Stimulated activated memory B cell treated with anti-CD40 and anti-IgM and Interleukin-4, amounts not matched to agents 10 μg/mL and 1 μg/mL and 100 μg/mL, for 72 hours (primary cell): Measurements from ENCODE around the gene CCDC138.

Experiments used
- ATAC-seq: fragments of 150-1000 bp; cut with Tn5 transposase; 2 replicates; pipeline ENCODE4 v1.10.0; 2021
- H3K27ac Mint-ChIP-seq: one replicate; pipeline ENCODE4 v1.8.0; 2022; ENCODE audit warnings: mild to moderate bottlenecking, mixed read lengths
- H3K27me3 Mint-ChIP-seq: one replicate; pipeline ENCODE4 v1.8.0; 2022; ENCODE audit warnings: mixed read lengths
- H3K36me3 Mint-ChIP-seq: one replicate; pipeline ENCODE4 v1.8.0; 2022; ENCODE audit warnings: mixed read lengths
- H3K4me1 Mint-ChIP-seq: one replicate; pipeline ENCODE4 v1.8.0; 2022; ENCODE audit warnings: mixed read lengths
- H3K4me3 Mint-ChIP-seq: one replicate; pipeline ENCODE4 v1.8.0; 2022; ENCODE audit warnings: mild to moderate bottlenecking, moderate library complexity, mixed read lengths
- H3K9me3 Mint-ChIP-seq: one replicate; pipeline ENCODE4 v1.8.0; 2022; ENCODE audit warnings: mixed read lengths

Gene CCDC138

DNA sequence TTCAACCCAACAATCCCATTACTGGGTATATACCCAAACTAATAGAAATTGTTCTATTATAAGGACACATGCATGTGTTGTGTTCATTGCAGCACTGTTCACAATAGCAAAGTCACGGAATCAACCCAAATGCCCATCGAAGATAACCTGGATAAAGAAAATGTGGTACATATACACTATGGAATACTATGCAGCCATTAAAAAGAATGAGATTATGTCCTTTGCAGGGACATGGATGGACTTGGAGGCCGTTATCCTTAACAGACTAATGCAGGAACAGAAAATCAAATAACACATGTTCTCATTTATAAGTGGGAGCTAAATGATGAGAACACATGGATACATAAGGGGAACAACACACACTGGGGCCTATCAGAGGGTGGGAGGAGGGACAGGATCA lies 65.8 kb downstream of the CCDC138 start:
- ATAC-seq, result no peak
- H3K9me3 Mint-ChIP-seq, result peaks cover 2% of the 10 kb centered on the region
- H3K4me1 Mint-ChIP-seq, result no peaks in the 10 kb centered on the region
- H3K36me3 Mint-ChIP-seq, result peaks cover 54% of the 10 kb centered on the region
- H3K4me3 Mint-ChIP-seq, result no peak overlapping the region
- no peaks in the 10 kb centered on the region for H3K27me3 Mint-ChIP-seq
- no peak overlapping the region for H3K27ac Mint-ChIP-seq

DNA sequence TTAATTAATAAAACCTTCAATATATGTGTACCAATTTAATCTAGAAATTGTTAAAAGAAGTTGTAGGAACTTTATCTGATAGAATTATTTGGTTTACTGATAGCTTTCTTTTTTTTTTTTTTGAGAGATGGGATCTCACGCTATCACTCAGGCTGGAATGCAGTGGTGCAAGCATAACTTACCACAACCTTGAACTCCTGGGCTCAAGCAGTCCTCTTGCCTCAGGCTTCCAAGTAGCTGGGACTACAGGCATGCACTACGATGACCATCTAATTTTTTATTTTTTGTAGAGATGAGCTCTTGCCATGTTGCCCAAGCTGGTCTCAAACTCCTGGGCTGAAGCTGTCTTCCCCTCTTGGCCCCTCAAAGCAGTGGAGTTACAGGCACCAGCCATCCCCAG lies 66.8 kb downstream of the CCDC138 start:
- ATAC-seq, result no peak
- no peaks in the 10 kb centered on the region for H3K4me1 Mint-ChIP-seq
- H3K36me3 Mint-ChIP-seq, result peaks cover 54% of the 10 kb centered on the region
- no peak overlapping the region for H3K4me3 Mint-ChIP-seq
- no peak overlapping the region for H3K27ac Mint-ChIP-seq
- peaks cover 2% of the 10 kb centered on the region for H3K9me3 Mint-ChIP-seq
- H3K27me3 Mint-ChIP-seq, result no peaks in the 10 kb centered on the region

DNA sequence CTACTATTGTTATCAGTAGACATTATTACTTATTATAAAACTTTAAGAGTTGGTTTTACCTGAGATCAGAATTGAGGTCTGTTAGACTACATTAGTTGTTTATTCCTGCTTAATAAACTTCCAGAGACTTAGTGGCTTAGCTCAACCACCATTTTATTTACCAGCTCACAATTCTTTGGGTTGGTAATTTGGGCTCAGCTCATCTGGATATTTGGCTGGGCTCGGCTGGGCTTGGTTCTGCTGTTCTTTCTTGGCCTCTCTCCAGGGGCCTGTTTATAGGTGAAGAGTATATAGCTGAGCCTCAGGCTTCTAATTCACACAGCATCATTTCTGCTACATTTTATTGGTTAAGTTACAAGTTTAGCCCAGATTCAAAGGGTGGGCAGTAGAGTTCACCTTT lies 67.9 kb downstream of the CCDC138 start:
- H3K27ac Mint-ChIP-seq, result no peak overlapping the region
- peaks cover 62% of the 10 kb centered on the region for H3K36me3 Mint-ChIP-seq
- peaks cover 2% of the 10 kb centered on the region for H3K9me3 Mint-ChIP-seq
- H3K27me3 Mint-ChIP-seq, result no peaks in the 10 kb centered on the region
- no peaks in the 10 kb centered on the region for H3K4me1 Mint-ChIP-seq
- no peak for ATAC-seq
- H3K4me3 Mint-ChIP-seq, result no peak overlapping the region

DNA sequence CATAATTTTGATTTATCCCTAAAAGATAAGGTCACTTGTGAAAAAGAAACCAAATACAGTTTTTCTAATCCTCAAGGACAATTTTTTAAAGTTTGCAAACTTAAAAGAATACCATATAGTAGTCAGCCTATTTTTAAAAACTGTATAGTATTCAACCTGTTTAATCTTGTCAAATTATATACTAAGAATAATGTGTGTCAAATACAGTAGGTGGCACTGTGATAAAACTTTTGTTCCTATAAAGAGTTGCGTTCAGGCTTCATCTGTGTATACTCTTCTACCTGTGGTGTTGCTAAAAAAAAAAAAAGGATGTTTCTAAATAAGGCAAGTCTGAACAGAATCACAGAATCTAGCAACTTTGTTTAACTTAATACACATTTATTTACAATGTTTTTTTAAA lies 68.6 kb downstream of the CCDC138 start:
- Mint-ChIP-seq H3K4me3 (no peak overlapping the region), H3K27me3 (no peaks in the 10 kb centered on the region), H3K9me3 (peaks cover 2% of the 10 kb centered on the region), H3K36me3 (peaks cover 64% of the 10 kb centered on the region), H3K27ac (no peak overlapping the region), H3K4me1 (no peaks in the 10 kb centered on the region)
- no peak for ATAC-seq

DNA sequence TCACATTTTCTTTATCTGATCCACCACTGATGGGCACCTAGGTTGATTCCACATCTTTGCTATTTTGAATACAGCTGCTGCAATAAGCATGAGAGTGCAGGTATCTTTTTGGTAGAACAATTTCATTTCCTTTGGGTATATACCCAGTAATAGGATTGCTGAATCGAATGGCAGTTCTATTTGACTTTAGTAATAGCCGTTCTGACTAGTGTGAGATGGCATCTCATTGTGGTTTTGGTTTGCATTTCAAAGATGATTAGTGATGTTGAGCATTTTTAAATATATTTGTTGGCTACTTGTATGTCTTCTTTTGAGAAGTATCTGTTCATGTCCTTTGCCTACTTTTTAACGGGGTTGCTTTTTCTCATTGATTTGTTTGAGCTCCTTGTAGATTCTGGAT lies 72.3 kb downstream of the CCDC138 start:
- H3K9me3 Mint-ChIP-seq, result no peaks in the 10 kb centered on the region
- H3K4me1 Mint-ChIP-seq, result no peaks in the 10 kb centered on the region
- no peak for ATAC-seq
- no peak overlapping the region for H3K4me3 Mint-ChIP-seq
- H3K36me3 Mint-ChIP-seq, result peaks cover 55% of the 10 kb centered on the region
- H3K27ac Mint-ChIP-seq, result no peak overlapping the region
- H3K27me3 Mint-ChIP-seq, result no peaks in the 10 kb centered on the region

DNA sequence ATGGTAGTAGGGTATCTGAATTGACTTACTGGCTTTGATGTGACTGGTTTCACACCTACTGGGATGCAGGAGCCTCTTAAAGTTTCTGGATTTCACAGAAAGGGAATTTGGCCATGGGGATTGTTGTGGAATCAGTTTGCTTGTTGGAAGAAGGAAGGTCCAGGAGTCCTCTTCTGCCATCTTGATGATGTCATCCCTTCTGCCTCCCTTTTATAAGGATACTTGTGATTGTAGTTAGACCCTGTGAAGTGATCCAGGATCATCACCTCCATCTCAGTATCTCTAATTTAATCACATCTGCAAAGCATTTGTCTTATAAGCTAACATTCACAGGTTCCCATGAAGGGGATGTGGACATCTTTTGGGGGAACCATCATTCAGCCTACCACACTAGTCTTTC lies 79.5 kb downstream of the CCDC138 start:
- no peak overlapping the region for H3K4me3 Mint-ChIP-seq
- H3K27me3 Mint-ChIP-seq, result no peaks in the 10 kb centered on the region
- H3K27ac Mint-ChIP-seq, result no peak overlapping the region

DNA sequence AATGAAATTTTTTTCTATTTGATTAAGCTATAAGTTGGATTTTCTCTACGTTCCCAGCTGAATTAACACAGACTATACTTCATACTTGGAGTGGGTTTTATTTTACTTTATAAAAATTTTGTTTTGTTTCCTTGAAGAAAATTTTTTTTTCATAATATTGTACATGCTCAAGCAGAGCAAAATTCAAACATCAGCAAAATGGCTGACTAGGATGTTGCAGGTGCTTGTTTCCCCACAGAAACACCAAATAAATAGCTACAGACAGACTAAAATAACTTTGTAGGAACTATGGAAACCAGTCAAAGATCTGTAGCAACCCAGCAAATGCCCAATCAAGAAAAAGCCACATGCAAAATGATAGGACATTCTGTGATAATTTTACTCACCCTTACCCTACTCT lies 82.3 kb downstream of the CCDC138 start:
- peaks cover 58% of the 10 kb centered on the region for H3K36me3 Mint-ChIP-seq
- H3K27ac Mint-ChIP-seq, result no peak overlapping the region
- no peaks in the 10 kb centered on the region for H3K4me1 Mint-ChIP-seq
- no peak overlapping the region for H3K4me3 Mint-ChIP-seq
- peaks cover 19% of the 10 kb centered on the region for H3K9me3 Mint-ChIP-seq
- ATAC-seq, result no peak
- H3K27me3 Mint-ChIP-seq, result no peaks in the 10 kb centered on the region

More for the DNA sequence above, 79.5 kb downstream of the CCDC138 start:
- H3K4me1 Mint-ChIP-seq, result no peaks in the 10 kb centered on the region
- no peak for ATAC-seq
- H3K36me3 Mint-ChIP-seq, result peaks cover 60% of the 10 kb centered on the region
- H3K9me3 Mint-ChIP-seq, result peaks cover 15% of the 10 kb centered on the region

DNA sequence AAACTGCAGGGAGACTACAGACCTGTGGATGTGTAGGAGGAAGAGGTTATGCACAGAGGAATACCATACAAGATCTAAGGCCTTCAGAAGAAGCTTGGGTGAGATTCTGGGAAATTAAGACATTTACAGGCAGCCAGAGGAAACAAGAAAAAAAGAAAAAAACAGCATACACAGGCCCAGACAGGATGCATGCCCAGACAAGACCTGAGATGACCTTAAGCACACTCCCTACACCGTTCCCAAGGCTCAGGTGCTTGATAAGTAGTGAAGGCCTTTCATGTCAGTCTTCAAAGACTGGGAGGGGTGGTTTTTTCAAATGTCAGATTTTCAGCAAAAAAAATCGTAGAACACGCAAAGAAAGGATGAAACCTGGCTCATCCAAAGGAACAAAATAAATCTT lies 83.0 kb downstream of the CCDC138 start:
- Mint-ChIP-seq H3K9me3 (peaks cover 19% of the 10 kb centered on the region), H3K36me3 (peaks cover 63% of the 10 kb centered on the region)

DNA sequence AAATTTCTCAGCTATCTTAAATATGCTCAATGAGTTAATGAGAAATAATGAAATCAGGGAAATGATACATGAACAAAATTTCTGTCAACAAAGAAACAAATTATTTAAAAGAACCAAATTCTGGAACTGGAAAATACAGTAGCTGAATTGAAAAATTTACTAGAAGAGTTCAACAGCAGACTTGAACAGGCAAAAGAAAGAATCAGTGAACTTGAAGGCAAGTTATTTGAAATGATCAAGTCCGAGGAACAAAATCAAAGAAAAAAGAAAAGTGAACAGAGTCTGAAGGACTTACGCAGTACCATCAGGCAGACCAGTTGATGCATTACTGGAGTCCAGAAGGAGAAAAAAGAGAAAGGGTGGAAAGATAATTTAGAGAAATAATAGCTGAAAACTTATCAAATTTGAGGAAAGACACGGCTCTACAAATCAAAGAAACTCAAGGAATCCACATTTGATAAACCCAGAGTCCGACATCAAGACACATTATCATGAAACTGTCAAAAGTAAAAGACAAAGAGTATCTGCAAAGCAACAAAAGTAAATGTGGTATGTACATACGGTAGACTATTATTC lies 83.6 kb downstream of the CCDC138 start:
- no peak overlapping the region for H3K27ac Mint-ChIP-seq
- peaks cover 19% of the 10 kb centered on the region for H3K9me3 Mint-ChIP-seq
- peaks cover 67% of the 10 kb centered on the region for H3K36me3 Mint-ChIP-seq
- no peaks in the 10 kb centered on the region for H3K27me3 Mint-ChIP-seq
- no peak overlapping the region for H3K4me3 Mint-ChIP-seq
- no peaks in the 10 kb centered on the region for H3K4me1 Mint-ChIP-seq
- ATAC-seq, result no peak

More for the DNA sequence above, 83.0 kb downstream of the CCDC138 start:
- Mint-ChIP-seq H3K27ac (no peak overlapping the region), H3K4me1 (no peaks in the 10 kb centered on the region), H3K4me3 (no peak overlapping the region), H3K27me3 (no peaks in the 10 kb centered on the region)
- ATAC-seq, result no peak

DNA sequence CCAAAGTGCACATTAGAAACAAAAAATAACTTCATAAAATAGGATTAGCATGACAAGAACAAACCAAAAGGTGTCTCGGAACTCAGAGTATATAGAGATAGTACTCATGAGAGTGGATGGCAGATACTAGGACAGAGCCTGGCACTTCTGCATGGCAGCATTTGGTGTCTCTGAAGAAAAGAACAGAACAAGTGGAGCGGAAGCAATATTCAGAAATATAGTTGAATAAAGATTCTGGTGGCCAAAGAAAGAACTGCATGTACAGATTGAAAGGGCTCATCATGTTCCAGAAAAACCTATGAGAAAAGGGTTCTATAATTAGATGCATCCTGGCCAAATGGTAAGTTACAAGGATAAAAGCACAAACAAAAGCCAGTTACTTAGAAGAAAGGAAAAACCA lies 90.9 kb downstream of the CCDC138 start:
- H3K4me3 Mint-ChIP-seq, result no peak overlapping the region
- peaks cover 18% of the 10 kb centered on the region for H3K9me3 Mint-ChIP-seq
- ATAC-seq, result no peak
- H3K27ac Mint-ChIP-seq, result no peak overlapping the region
- no peaks in the 10 kb centered on the region for H3K27me3 Mint-ChIP-seq
- peaks cover 22% of the 10 kb centered on the region for H3K36me3 Mint-ChIP-seq
- no peaks in the 10 kb centered on the region for H3K4me1 Mint-ChIP-seq

DNA sequence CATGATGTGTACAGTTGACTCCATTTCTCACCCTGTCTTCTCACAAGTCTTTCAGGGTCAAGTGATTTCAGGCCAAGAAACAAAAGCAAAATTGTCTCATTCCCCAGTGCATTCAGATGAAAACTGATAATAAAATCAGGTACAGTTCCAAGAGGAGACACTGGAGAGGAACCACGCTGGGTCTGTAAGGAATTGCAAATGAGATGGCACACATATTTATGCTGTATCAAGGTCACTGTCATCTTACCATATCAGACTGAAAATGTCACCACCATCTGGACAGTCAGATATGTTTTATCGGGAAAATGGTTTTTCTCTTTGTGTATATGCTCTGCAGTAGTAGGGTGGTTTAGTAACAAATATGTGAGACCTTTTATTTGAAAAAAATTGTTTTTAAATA lies 91.7 kb downstream of the CCDC138 start:
- Mint-ChIP-seq H3K9me3 (peaks cover 21% of the 10 kb centered on the region), H3K36me3 (peaks cover 22% of the 10 kb centered on the region), H3K27me3 (no peaks in the 10 kb centered on the region), H3K27ac (no peak overlapping the region), H3K4me1 (no peaks in the 10 kb centered on the region), H3K4me3 (no peak overlapping the region)
- ATAC-seq, result no peak

DNA sequence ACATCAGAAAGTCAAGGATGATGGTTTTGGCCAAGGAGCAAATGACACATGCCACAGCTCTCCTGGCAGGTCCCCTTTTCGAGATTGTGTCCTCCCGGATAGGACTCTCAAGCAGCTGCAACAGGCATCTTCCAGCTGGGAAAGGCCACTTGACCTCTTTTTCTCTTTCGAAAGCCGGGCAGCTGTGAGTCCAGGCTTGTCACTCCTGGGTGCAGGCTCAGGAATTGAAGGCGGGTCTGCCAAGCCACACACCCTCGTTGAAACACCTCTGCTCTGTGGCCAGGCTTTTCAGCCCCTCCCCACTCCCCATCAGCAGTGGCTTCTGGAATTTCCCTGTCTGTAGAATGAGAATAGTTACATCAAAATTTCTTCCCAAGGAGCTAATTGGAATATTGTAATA lies 98.0 kb downstream of the CCDC138 start:
- peaks cover 17% of the 10 kb centered on the region for H3K36me3 Mint-ChIP-seq
- peaks cover 38% of the 10 kb centered on the region for H3K9me3 Mint-ChIP-seq

DNA sequence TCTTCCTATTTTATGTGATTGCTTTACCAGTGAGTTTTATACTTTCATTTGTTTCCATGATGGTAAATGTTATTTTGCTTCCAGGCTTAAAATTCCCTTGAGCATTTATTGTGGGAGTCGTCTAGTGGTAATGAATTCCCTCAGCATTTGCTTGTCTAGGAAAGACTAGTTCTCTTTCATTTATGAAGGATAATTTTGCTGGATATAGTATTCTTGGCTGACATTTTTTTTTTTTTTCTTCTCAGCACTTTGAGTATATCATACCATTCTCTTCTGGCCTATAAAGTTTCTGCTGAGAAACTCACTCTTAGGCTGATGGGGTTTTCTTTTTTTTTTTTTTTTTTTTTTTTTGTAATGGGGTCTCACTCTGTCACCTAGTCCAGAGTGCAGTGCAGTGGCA lies 103.3 kb downstream of the CCDC138 start:
- Mint-ChIP-seq H3K9me3 (peaks cover 28% of the 10 kb centered on the region), H3K4me3 (no peak overlapping the region), H3K4me1 (no peaks in the 10 kb centered on the region), H3K36me3 (peaks cover 28% of the 10 kb centered on the region), H3K27ac (no peak overlapping the region), H3K27me3 (no peaks in the 10 kb centered on the region)
- no peak for ATAC-seq

More for the DNA sequence above, 98.0 kb downstream of the CCDC138 start:
- no peaks in the 10 kb centered on the region for H3K27me3 Mint-ChIP-seq
- H3K4me1 Mint-ChIP-seq, result no peaks in the 10 kb centered on the region
- no peak overlapping the region for H3K27ac Mint-ChIP-seq
- no peak overlapping the region for H3K4me3 Mint-ChIP-seq
- no peak for ATAC-seq

DNA sequence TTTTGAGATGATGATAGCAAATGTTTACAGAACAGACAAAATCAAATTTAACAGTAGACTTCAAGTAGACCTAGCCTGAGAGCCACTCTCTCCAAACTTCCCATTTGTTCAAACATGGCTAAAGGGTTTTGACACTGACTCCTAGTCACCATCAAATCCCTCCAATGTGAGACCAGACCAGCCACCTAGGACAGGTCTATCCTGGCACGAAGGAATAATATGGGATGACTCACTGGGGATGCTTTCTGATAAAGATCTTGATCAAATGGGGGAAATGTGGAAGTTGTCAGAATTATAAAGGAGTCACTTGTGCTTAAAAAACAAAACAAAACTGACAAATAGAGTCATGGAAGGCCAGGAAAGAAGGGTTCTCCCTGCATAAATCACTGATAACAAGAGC lies 106.7 kb downstream of the CCDC138 start:
- peaks cover 24% of the 10 kb centered on the region for H3K36me3 Mint-ChIP-seq
- ATAC-seq, result no peak
- peaks cover 2% of the 10 kb centered on the region for H3K27me3 Mint-ChIP-seq
- no peaks in the 10 kb centered on the region for H3K4me1 Mint-ChIP-seq
- H3K9me3 Mint-ChIP-seq, result peaks cover 18% of the 10 kb centered on the region
- no peak overlapping the region for H3K4me3 Mint-ChIP-seq
- H3K27ac Mint-ChIP-seq, result no peak overlapping the region

DNA sequence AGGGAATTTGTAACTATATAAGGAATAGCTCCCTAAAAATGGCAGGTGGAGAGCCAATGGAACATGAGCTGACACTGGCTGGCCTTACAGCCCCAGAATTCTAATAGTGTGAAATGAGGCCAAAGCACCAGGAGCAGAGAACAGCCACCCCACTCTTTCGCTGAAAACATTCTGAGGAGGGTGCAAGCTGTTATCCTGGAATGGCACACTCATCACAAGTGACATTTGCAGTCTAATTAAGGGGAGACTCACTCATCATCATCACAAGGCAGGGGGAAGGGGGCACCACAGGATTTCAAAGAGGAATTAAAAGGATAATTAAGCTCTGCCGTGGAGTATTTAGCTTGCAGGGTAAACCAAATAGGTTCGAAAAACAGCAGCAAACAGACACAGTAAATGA lies 108.2 kb downstream of the CCDC138 start:
- Mint-ChIP-seq H3K36me3 (peaks cover 9% of the 10 kb centered on the region), H3K4me3 (no peak overlapping the region), H3K27ac (no peak overlapping the region), H3K9me3 (peaks cover 14% of the 10 kb centered on the region), H3K27me3 (peaks cover 7% of the 10 kb centered on the region), H3K4me1 (no peaks in the 10 kb centered on the region)
- no peak for ATAC-seq

DNA sequence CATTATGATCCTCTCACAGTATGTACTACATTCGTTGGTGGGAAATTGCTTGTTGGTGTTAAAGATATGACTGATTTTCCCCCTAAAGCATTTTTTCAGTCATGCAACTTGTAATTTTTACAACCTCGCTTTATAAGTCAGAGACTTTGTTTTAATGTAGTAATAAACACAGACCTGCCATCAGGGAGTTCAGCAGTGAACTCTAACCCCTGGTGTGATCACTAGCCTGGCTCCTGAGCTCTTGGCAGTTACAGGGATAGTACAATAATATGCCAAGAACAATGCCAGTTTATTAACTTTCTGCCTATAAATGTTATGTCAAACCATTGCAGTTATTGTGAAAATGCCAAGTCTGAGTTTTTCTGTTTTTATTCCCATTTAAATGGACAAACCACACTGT lies 108.6 kb downstream of the CCDC138 start:
- H3K27me3 Mint-ChIP-seq, result peaks cover 7% of the 10 kb centered on the region
- H3K4me1 Mint-ChIP-seq, result no peaks in the 10 kb centered on the region
- no peak for ATAC-seq
- H3K27ac Mint-ChIP-seq, result no peak overlapping the region
- no peak overlapping the region for H3K4me3 Mint-ChIP-seq
- H3K9me3 Mint-ChIP-seq, result peaks cover 16% of the 10 kb centered on the region
- peaks cover 7% of the 10 kb centered on the region for H3K36me3 Mint-ChIP-seq

DNA sequence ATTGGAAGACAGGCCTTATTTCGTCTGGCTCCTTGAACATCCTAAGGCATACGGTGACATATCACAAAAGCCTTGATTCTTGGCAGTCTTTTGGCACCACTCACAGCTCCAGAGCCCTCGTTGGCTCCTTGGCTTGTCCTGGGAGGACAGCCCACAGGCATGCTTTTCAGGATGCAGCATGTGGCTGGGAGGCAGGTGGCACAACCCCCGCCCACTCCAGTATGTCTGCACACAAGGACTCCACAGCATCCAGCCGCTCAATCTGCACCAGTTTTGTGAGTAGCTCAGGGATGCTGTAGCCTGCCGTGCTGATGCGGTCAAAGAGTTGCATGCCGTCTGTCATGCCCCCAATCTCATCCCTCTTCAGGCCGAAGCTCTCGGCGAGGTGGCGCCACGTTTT lies 110.2 kb downstream of the CCDC138 start:
- H3K27ac Mint-ChIP-seq, result no peak overlapping the region
- ATAC-seq, result no peak
- no peaks in the 10 kb centered on the region for H3K36me3 Mint-ChIP-seq
- H3K27me3 Mint-ChIP-seq, result peaks cover 7% of the 10 kb centered on the region
- no peak overlapping the region for H3K4me3 Mint-ChIP-seq
- no peaks in the 10 kb centered on the region for H3K4me1 Mint-ChIP-seq
- peaks cover 16% of the 10 kb centered on the region for H3K9me3 Mint-ChIP-seq
